Naive thymus-derived CD4-positive, alpha-beta T cell (primary cell): ENCODE data around the gene C11orf68. TPM values are rescaled to one million over a fixed set of nuclear protein-coding genes. Genes with fewer than 3 reads are reported as not detected.

ENCODE experiments used
- ATAC-seq: fragments of 150-1000 bp; cut with Tn5 transposase; 2 replicates; pipeline ENCODE4 v1.10.0; 2021; ENCODE audit warnings: mild to moderate bottlenecking, moderate library complexity
- CTCF ChIA-PET: fragments of 350-600 bp; sonication (Branson Sonifier 250); formaldehyde crosslinking; loops from one replicate; lab custom pipeline; 2021; ENCODE audit warnings: antibody characterized with exemption; lab: Charles Lee
- POLR2A ChIA-PET: fragments of 350-600 bp; sonication (Branson Sonifier 250); formaldehyde crosslinking; loops from one replicate; lab custom pipeline; 2021; ENCODE audit warnings: antibody characterized with exemption, inconsistent platforms; lab: Charles Lee
- DNase-seq, 9 donors: peaks; one replicate each; pipeline versions ENCODE4 v3.0.0 to v3.0.0-alpha.2; 2020 to 2022; ENCODE audit warnings: mixed read lengths in 1 of 9
- H3K27ac ChIP-seq: one replicate; pipeline ENCODE4 v1.7.0; 2013; ENCODE audit warnings: mild to moderate bottlenecking, low read depth, low read length, moderate library complexity
- H3K27me3 ChIP-seq, 2 donors: one replicate each; pipeline ENCODE4 v1.7.0; 2013; ENCODE audit warnings: low read length in 2 of 2, mild to moderate bottlenecking in 2 of 2, moderate library complexity in 2 of 2; ENCODE audit not compliant: control insufficient read depth in 2 of 2, insufficient read depth in 2 of 2
- H3K36me3 ChIP-seq, 3 experiments: 1 replicate in 2 of 3; 2 replicates in 1 of 3; pipeline ENCODE4 v1.7.0; 2013; ENCODE audit warnings: low read length in 3 of 3, mild to moderate bottlenecking in 3 of 3, moderate library complexity in 1 of 3; ENCODE audit not compliant: insufficient read depth in 3 of 3, control insufficient read depth in 2 of 3
- H3K4me1 ChIP-seq, 2 donors: one replicate each; pipeline ENCODE4 v1.7.0; 2013; ENCODE audit warnings: low read length in 2 of 2, mild to moderate bottlenecking in 2 of 2, moderate library complexity in 1 of 2; ENCODE audit not compliant: control insufficient read depth in 2 of 2, insufficient read depth in 2 of 2
- H3K4me3 ChIP-seq: 2 replicates; pipeline ENCODE4 v1.7.0; 2013; ENCODE audit warnings: mild to moderate bottlenecking, low read length
- H3K9me3 ChIP-seq, 3 experiments: 1 replicate in 2 of 3; 2 replicates in 1 of 3; pipeline ENCODE4 v1.7.0; 2013; ENCODE audit warnings: low read length in 3 of 3; ENCODE audit not compliant: control insufficient read depth in 2 of 3
- H3K27ac Mint-ChIP-seq, 9 donors: one replicate each; pipeline ENCODE4 v1.8.0; 2020 to 2022; ENCODE audit warnings: mixed read lengths in 9 of 9, mild to moderate bottlenecking in 8 of 9, moderate library complexity in 5 of 9, inconsistent platforms in 2 of 9
- H3K27me3 Mint-ChIP-seq, 5 donors: one replicate each; pipeline ENCODE4 v1.8.0; 2021 to 2022; ENCODE audit warnings: mixed read lengths in 5 of 5, mild to moderate bottlenecking in 1 of 5
- H3K36me3 Mint-ChIP-seq, 5 donors: one replicate each; pipeline ENCODE4 v1.8.0; 2020 to 2022; ENCODE audit warnings: mixed read lengths in 5 of 5, mild to moderate bottlenecking in 3 of 5, inconsistent platforms in 1 of 5
- H3K4me1 Mint-ChIP-seq, 7 donors: one replicate each; pipeline ENCODE4 v1.8.0; 2020 to 2022; ENCODE audit warnings: mixed read lengths in 7 of 7, mild to moderate bottlenecking in 3 of 7, inconsistent platforms in 1 of 7
- H3K4me3 Mint-ChIP-seq, 10 donors: one replicate each; pipeline ENCODE4 v1.8.0; 2020 to 2022; ENCODE audit warnings: mild to moderate bottlenecking in 10 of 10, mixed read lengths in 10 of 10, moderate library complexity in 6 of 10, inconsistent platforms in 2 of 10
- H3K9me3 Mint-ChIP-seq, 11 donors: one replicate each; pipeline ENCODE4 v1.8.0; 2020 to 2022; ENCODE audit warnings: mixed read lengths in 11 of 11, mild to moderate bottlenecking in 4 of 11, inconsistent platforms in 1 of 11, moderate library complexity in 1 of 11
- intact Hi-C, 2 donors: fragments of 100-400 bp; cut with micrococcal nuclease; formaldehyde crosslinking; loops; one replicate each; pipeline ENCODE4 v1.15.1; 2023
- polyA plus RNA-seq, 2 donors: library from polyadenylated mRNA; unstranded; fragments of 300-500 nt; fragmentation: Illumina TruSeq; gene quantifications; one replicate each; pipeline ENCODE4 v1.2.3, GENCODE V29; 2021
- total RNA-seq, 6 experiments: library from RNA in 5 of 6; stranded (reverse) in 5 of 6; gene quantifications; 1 replicate in 5 of 6; 2 replicates in 1 of 6; pipeline ENCODE4 v1.2.3 and lab custom pipeline; 2021 to 2026

The C11orf68 gene
- total and polyA plus RNA-seq, 7 experiments from 2014 or later: 18.5 to 104 (median 58.8) TPM

DNA sequence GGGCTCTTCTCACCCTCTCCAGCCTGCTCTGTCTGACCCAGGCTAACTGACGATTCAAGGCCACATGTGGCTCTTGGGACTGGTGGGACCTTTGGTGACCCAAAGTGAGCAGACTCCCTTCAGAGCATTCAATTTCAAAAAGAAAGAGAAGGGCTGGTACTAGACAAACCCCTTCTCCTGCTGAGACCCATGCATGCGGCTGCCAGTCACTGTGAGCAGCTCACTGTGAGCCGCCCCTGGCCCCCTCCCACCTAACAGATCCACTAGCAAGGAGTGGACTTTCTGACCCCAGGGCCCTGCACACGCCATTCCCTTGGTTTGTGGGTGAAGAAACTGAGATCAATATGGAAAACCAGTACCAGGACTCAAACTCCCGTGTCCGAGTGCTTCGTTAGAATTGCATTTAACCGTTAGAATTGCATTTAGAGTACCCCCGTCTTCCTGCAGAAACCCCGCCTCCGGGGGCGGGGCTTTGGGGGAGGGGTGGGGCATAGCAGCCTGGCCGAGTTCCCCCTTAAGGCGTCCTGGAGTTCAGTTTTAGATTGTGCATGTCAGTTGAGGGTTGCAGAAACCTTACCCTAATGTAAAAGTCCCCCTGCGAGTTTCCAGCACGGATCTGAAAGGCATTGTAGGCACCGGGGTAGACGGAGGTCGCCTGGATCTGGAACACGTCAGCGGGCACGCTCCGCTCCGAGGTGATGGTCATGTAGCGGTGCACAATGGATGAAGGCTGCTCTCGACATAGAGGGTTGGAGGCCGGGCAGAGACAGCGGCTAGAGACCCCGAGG is 51.4 kb downstream of the C11orf68 start:
- no peaks in the 10 kb centered on the region for H3K9me3 ChIP-seq
- POLR2A ChIA-PET: interaction anchor here (4.8 to 12.9 kb wide), 2 partner anchors 7 to 22 kb away, joined by 109 to 316 read pairs; partner anchors contain the start of genes CCDC85B, CFL1, FIBP and MUS81
- H3K4me3 ChIP-seq: no peak overlapping the region
- intact Hi-C loops: loop anchor here in 1 of 2 donors (1.0 kb wide), 1 partner anchor 7 kb away; the partner anchor contains the start of gene MUS81
- DNase-seq (peak in 1 of 9 donors; percentile 8), ATAC-seq (no peak)
- Mint-ChIP-seq H3K9me3 (no peaks in the 10 kb centered on the region), H3K27me3 (no peaks in the 10 kb centered on the region), H3K36me3 (peaks cover 0 to 15% (median 4%) of the 10 kb centered on the region in 5 donors), H3K4me3 (no peak overlapping the region), H3K27ac (peak overlapping the region in 4 of 9 donors; percentile 16 to 59 (median 38)), H3K4me1 (peaks cover 11 to 23% (median 13%) of the 10 kb centered on the region in 7 donors)
- peaks cover 4 to 47% (median 4%) of the 10 kb centered on the region in 3 experiments for H3K36me3 ChIP-seq
- H3K27me3 ChIP-seq: no peaks in the 10 kb centered on the region
- H3K4me1 ChIP-seq: peaks cover 5 to 10% of the 10 kb centered on the region in 2 donors
- H3K27ac ChIP-seq: no peak overlapping the region
- CTCF ChIA-PET: interaction anchor here (1.2 kb wide), 1 partner anchor 21 kb away, joined by 4 read pairs; the partner anchor contains the start of gene FIBP

Other genes starting within 250 kb of the C11orf68 start
- 100 to 1,000 TPM in 4 of 5 experiments, 10 to 100 TPM in 1; 68.6 to 133 (median 113) TPM for gene KAT5, start 206.8 kb downstream of the C11orf68 start, total RNA-seq
- gene KAT5, start 206.8 kb downstream of the C11orf68 start, polyA plus RNA-seq: 10 to 100 TPM; 36.8 to 56.8 TPM
- 10 to 100 TPM; 41.8 to 94.0 (median 82.0) TPM for gene RNASEH2C, start 198.3 kb downstream of the C11orf68 start, total RNA-seq
- 10 to 100 TPM; 40.2 to 80.3 TPM for gene RNASEH2C, start 198.3 kb downstream of the C11orf68 start, polyA plus RNA-seq
- 10 to 100 TPM; 21.5 to 31.0 (median 23.5) TPM for gene AP5B1, start 138.1 kb downstream of the C11orf68 start, total RNA-seq
- gene AP5B1, start 138.1 kb downstream of the C11orf68 start, polyA plus RNA-seq: 10 to 100 TPM in 1 of 2 donors, 1 to 10 TPM in 1; 8.8 to 19.2 TPM
- gene OVOL1, start 132.0 kb downstream of the C11orf68 start, total RNA-seq: not detected
- gene OVOL1, start 132.0 kb downstream of the C11orf68 start, polyA plus RNA-seq: not detected
- gene SNX32, start 85.1 kb downstream of the C11orf68 start, total RNA-seq: 1 to 10 TPM in 3 of 5 experiments, under 1 TPM in 2; 0.81 to 2.0 (median 1.1) TPM
- gene SNX32, start 85.1 kb downstream of the C11orf68 start, polyA plus RNA-seq: under 1 TPM; 0.38 to 0.60 TPM
- 1,000 to 10,000 TPM in 1 of 5 experiments, 100 to 1,000 TPM in 4; 403 to 1,550 (median 533) TPM for gene CFL1, start 60.9 kb downstream of the C11orf68 start, total RNA-seq
- gene CFL1, start 60.9 kb downstream of the C11orf68 start, polyA plus RNA-seq: 1,000 to 10,000 TPM; 2,039 to 2,314 TPM
- 100 to 1,000 TPM in 2 of 5 experiments, 10 to 100 TPM in 3; 51.8 to 117 (median 97.7) TPM for gene MUS81, start 58.6 kb downstream of the C11orf68 start, total RNA-seq
- 10 to 100 TPM; 18.3 to 33.0 TPM for gene MUS81, start 58.6 kb downstream of the C11orf68 start, polyA plus RNA-seq
- 10 to 100 TPM in 3 of 5 experiments, 1 to 10 TPM in 2; 5.9 to 16.0 (median 12.7) TPM for gene EFEMP2, start 46.3 kb downstream of the C11orf68 start, total RNA-seq
- under 1 TPM; 0.40 to 0.60 TPM for gene EFEMP2, start 46.3 kb downstream of the C11orf68 start, polyA plus RNA-seq
- 100 to 1,000 TPM in 1 of 5 experiments, 10 to 100 TPM in 4; 24.9 to 148 (median 29.3) TPM for gene CTSW, start 39.2 kb downstream of the C11orf68 start, total RNA-seq
- gene CTSW, start 39.2 kb downstream of the C11orf68 start, polyA plus RNA-seq: 10 to 100 TPM; 31.7 to 58.7 TPM
- 10 to 100 TPM; 25.9 to 72.1 (median 43.4) TPM for gene FIBP, start 30.6 kb downstream of the C11orf68 start, total RNA-seq
- 10 to 100 TPM; 60.0 to 78.3 TPM for gene FIBP, start 30.6 kb downstream of the C11orf68 start, polyA plus RNA-seq
- gene CCDC85B, start 28.4 kb downstream of the C11orf68 start, total RNA-seq: 10 to 100 TPM; 21.1 to 52.1 (median 23.6) TPM
- gene CCDC85B, start 28.4 kb downstream of the C11orf68 start, polyA plus RNA-seq: 10 to 100 TPM; 59.0 to 85.0 TPM
- 10 to 100 TPM in 1 of 5 experiments, 1 to 10 TPM in 2, not detected in 2; 2.8 to 25.7 (median 4.0) TPM for gene FOSL1, start 18.7 kb downstream of the C11orf68 start, total RNA-seq
- gene FOSL1, start 18.7 kb downstream of the C11orf68 start, polyA plus RNA-seq: not detected
- 100 to 1,000 TPM in 1 of 5 experiments, 10 to 100 TPM in 4; 72.6 to 166 (median 81.9) TPM for gene DRAP1, start 364 bp upstream of the C11orf68 start, total RNA-seq
- gene DRAP1, start 364 bp upstream of the C11orf68 start, polyA plus RNA-seq: 10 to 100 TPM; 87.7 to 89.3 TPM
- under 1 TPM in 1 of 5 experiments, not detected in 4; 0.64 TPM for gene TSGA10IP, start 26.4 kb upstream of the C11orf68 start, total RNA-seq
- not detected for gene TSGA10IP, start 26.4 kb upstream of the C11orf68 start, polyA plus RNA-seq
- 100 to 1,000 TPM in 1 of 5 experiments, 10 to 100 TPM in 4; 65.9 to 102 (median 90.8) TPM for gene SART1, start 42.7 kb upstream of the C11orf68 start, total RNA-seq
- gene SART1, start 42.7 kb upstream of the C11orf68 start, polyA plus RNA-seq: 10 to 100 TPM; 27.9 to 66.6 TPM
- 100 to 1,000 TPM in 1 of 5 experiments, 10 to 100 TPM in 4; 49.9 to 114 (median 66.7) TPM for gene EIF1AD, start 83.1 kb upstream of the C11orf68 start, total RNA-seq
- 10 to 100 TPM; 17.7 to 25.3 TPM for gene EIF1AD, start 83.1 kb upstream of the C11orf68 start, polyA plus RNA-seq
- 100 to 1,000 TPM in 2 of 5 experiments, 10 to 100 TPM in 3; 54.5 to 234 (median 99.4) TPM for gene BANF1, start 83.4 kb upstream of the C11orf68 start, total RNA-seq
- 100 to 1,000 TPM; 192 to 203 TPM for gene BANF1, start 83.4 kb upstream of the C11orf68 start, polyA plus RNA-seq
- under 1 TPM in 1 of 5 experiments, not detected in 4; 0.42 TPM for gene CST6, start 92.9 kb upstream of the C11orf68 start, total RNA-seq
- gene CST6, start 92.9 kb upstream of the C11orf68 start, polyA plus RNA-seq: not detected
- gene CATSPER1, start 107.4 kb upstream of the C11orf68 start, total RNA-seq: 1 to 10 TPM in 2 of 5 experiments, not detected in 3; 1.4 to 4.2 TPM
- not detected for gene CATSPER1, start 107.4 kb upstream of the C11orf68 start, polyA plus RNA-seq
- not detected for gene GAL3ST3, start 130.1 kb upstream of the C11orf68 start, total RNA-seq
- gene GAL3ST3, start 130.1 kb upstream of the C11orf68 start, polyA plus RNA-seq: not detected
- 100 to 1,000 TPM; 163 to 248 (median 206) TPM for gene SF3B2, start 133.3 kb upstream of the C11orf68 start, total RNA-seq
- 100 to 1,000 TPM in 1 of 2 donors, 10 to 100 TPM in 1; 81.8 to 140 TPM for gene SF3B2, start 133.3 kb upstream of the C11orf68 start, polyA plus RNA-seq
- 100 to 1,000 TPM; 100 to 314 (median 252) TPM for gene PACS1, start 151.2 kb upstream of the C11orf68 start, total RNA-seq
- gene PACS1, start 151.2 kb upstream of the C11orf68 start, polyA plus RNA-seq: 100 to 1,000 TPM in 1 of 2 donors, 10 to 100 TPM in 1; 48.0 to 116 TPM